Smooth muscle cell (in vitro differentiated cells): Measurements from ENCODE around the gene NPTN. TPM values are rescaled to one million over a fixed set of nuclear protein-coding genes. Genes with fewer than 3 reads are reported as not detected.

Experiments
- DNase-seq: peaks from one replicate; lab custom pipeline; 2025; ENCODE audit not compliant: unreplicated experiment; lab: John Stamatoyannopoulos, UW
- H2AFZ ChIP-seq: fragments of 200-600 bp; sonication (generic); 2 replicates; pipeline ENCODE4 v1.6.0; 2016; ENCODE audit warnings: antibody characterized with exemption, low read depth, mild to moderate bottlenecking
- H3F3A ChIP-seq: fragments of 200-600 bp; sonication (generic); 2 replicates; pipeline ENCODE4 v1.6.0; 2017; ENCODE audit warnings: antibody characterized with exemption, low read depth
- H3K27ac ChIP-seq: fragments of 200-600 bp; sonication (generic); 2 replicates; pipeline ENCODE4 v1.5.1; 2016; ENCODE audit warnings: low read depth, mild to moderate bottlenecking
- H3K27me3 ChIP-seq: fragments of 200-600 bp; sonication (generic); 2 replicates; pipeline ENCODE4 v1.6.1; 2016; ENCODE audit warnings: low read depth, mild to moderate bottlenecking
- H3K36me3 ChIP-seq: fragments of 200-600 bp; sonication (generic); 2 replicates; pipeline ENCODE4 v1.5.1; 2016; ENCODE audit warnings: low read depth
- H3K4me1 ChIP-seq: fragments of 200-600 bp; sonication (generic); 2 replicates; pipeline ENCODE4 v1.5.1; 2016; ENCODE audit warnings: low read depth
- H3K4me2 ChIP-seq: fragments of 200-600 bp; sonication (generic); 2 replicates; pipeline ENCODE4 v1.6.0; 2016; ENCODE audit warnings: mild to moderate bottlenecking
- H3K4me3 ChIP-seq: fragments of 200-600 bp; sonication (generic); 2 replicates; pipeline ENCODE4 v1.5.1; 2016; ENCODE audit warnings: mild to moderate bottlenecking
- H3K79me2 ChIP-seq: fragments of 200-600 bp; sonication (generic); 2 replicates; pipeline ENCODE4 v1.6.0; 2016; ENCODE audit warnings: low read depth, mild to moderate bottlenecking
- H3K9ac ChIP-seq: fragments of 200-600 bp; sonication (generic); 2 replicates; pipeline ENCODE4 v1.6.0; 2016; ENCODE audit warnings: low read depth
- H3K9me3 ChIP-seq: fragments of 200-600 bp; sonication (generic); replicated peaks from 2 replicates; pipeline ENCODE4 v1.5.1; 2016; ENCODE audit warnings: low read depth
- H4K20me1 ChIP-seq: fragments of 200-600 bp; sonication (generic); 2 replicates; pipeline ENCODE4 v1.6.0; 2016; ENCODE audit warnings: low read depth
- WGBS: methylation state at CpG from one replicate; pipeline ENCODE4 v1.1.7; 2016; ENCODE audit warnings: low lambda C conversion rate; 5-methylcytosine and 5-hydroxymethylcytosine counted together
- polyA plus RNA-seq: library from polyadenylated mRNA; unstranded; fragments of >200 nt; fragmentation: Nextera tagmentation; extraction: Ambion mirVana; gene quantifications from 2 replicates; pipeline ENCODE4 v1.2.1, GENCODE V29; 2016
- total RNA-seq: library from RNA; depleted of rRNA; stranded (reverse); fragments of >200 nt; gene quantifications from 2 replicates; pipeline ENCODE4 v1.2.3, GENCODE V29; 2014
- TF ChIP-seq, protein P1 (sequence below): fragments of 200-600 bp; sonication (generic); IDR thresholded peaks from 2 replicates; pipeline ENCODE4 v1.5.1; 2017; ENCODE audit warnings: borderline replicate concordance, mild to moderate bottlenecking, antibody characterized with exemption; ENCODE audit not compliant: insufficient read depth, poor library complexity, severe bottlenecking

Gene NPTN
- total and polyA plus RNA-seq, 2 experiments from 2014 or later, result 153 to 215 TPM

DNA sequence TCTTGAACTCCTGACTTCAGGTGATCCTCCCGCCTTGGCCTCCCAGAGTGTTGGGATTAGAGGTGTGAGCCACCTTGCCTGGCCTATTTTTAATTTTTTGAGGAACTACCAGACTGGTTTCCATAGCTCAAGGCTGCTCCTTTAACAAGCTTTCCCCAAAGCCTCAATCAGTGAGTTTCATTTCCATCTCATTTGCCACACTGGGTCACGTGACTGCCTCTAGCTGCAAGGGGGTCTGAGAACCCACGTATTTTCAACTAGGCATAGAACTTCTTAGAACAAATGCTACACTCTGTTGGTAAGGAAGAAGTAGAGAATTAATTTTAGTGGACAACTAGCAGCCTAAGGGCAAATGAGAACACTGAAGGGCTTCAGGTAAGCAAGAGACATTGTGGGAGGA lies 47.9 kb upstream of the NPTN start:
- no peaks in the 10 kb centered on the region for H3K9me3 ChIP-seq
- H3K4me3 ChIP-seq, result no peak overlapping the region
- WGBS, result 92% methylated on average over 3 of the region's 3 CpGs
- peaks cover 17% of the 10 kb centered on the region for H3K79me2 ChIP-seq
- no peaks in the 10 kb centered on the region for H3K27me3 ChIP-seq
- no peak overlapping the region for H2AFZ ChIP-seq
- no peak overlapping the region for H3K9ac ChIP-seq
- H4K20me1 ChIP-seq, result peaks cover 6% of the 10 kb centered on the region
- H3K27ac ChIP-seq, result no peak overlapping the region
- H3K4me2 ChIP-seq, result no peak overlapping the region
- TF ChIP-seq, protein P1, sequence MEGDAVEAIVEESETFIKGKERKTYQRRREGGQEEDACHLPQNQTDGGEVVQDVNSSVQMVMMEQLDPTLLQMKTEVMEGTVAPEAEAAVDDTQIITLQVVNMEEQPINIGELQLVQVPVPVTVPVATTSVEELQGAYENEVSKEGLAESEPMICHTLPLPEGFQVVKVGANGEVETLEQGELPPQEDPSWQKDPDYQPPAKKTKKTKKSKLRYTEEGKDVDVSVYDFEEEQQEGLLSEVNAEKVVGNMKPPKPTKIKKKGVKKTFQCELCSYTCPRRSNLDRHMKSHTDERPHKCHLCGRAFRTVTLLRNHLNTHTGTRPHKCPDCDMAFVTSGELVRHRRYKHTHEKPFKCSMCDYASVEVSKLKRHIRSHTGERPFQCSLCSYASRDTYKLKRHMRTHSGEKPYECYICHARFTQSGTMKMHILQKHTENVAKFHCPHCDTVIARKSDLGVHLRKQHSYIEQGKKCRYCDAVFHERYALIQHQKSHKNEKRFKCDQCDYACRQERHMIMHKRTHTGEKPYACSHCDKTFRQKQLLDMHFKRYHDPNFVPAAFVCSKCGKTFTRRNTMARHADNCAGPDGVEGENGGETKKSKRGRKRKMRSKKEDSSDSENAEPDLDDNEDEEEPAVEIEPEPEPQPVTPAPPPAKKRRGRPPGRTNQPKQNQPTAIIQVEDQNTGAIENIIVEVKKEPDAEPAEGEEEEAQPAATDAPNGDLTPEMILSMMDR, result no peak
- H3K36me3 ChIP-seq, result no peaks in the 10 kb centered on the region
- H3F3A ChIP-seq, result peaks cover 9% of the 10 kb centered on the region
- H3K4me1 ChIP-seq, result peaks cover 7% of the 10 kb centered on the region
- DNase-seq, result no peak

DNA sequence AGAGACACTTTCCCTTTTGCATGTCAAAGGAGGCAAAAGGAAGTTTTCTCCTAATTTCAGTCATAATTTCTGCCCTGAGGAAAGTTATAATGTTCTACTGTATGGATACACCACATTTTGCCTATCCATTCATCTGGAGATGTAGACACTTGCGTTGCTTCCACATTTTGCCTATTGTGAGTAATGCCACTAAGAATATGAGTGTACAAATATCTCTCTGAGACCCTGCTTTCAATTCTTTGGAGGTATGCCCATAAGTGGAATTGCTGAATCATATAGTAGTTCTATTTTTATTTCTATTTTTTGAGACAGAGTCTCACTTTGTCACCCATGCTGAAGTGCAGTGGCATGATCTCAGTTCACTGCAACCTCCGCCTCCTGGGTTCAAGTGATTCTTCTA lies 47.4 kb upstream of the NPTN start:
- Histone ChIP-seq H3K4me2 (no peak overlapping the region), H3K4me3 (no peak overlapping the region), H2AFZ (no peak overlapping the region), H3K79me2 (peaks cover 12% of the 10 kb centered on the region), H3K9ac (no peak overlapping the region), H3F3A (peaks cover 4% of the 10 kb centered on the region), H3K9me3 (no peaks in the 10 kb centered on the region), H3K36me3 (no peaks in the 10 kb centered on the region), H3K4me1 (peaks cover 2% of the 10 kb centered on the region), H4K20me1 (peaks cover 1% of the 10 kb centered on the region), H3K27me3 (no peaks in the 10 kb centered on the region), H3K27ac (no peak overlapping the region)
- no peak for DNase-seq
- 82% methylated on average over 2 of the region's 2 CpGs for WGBS
- TF ChIP-seq, protein P1, result no peak

DNA sequence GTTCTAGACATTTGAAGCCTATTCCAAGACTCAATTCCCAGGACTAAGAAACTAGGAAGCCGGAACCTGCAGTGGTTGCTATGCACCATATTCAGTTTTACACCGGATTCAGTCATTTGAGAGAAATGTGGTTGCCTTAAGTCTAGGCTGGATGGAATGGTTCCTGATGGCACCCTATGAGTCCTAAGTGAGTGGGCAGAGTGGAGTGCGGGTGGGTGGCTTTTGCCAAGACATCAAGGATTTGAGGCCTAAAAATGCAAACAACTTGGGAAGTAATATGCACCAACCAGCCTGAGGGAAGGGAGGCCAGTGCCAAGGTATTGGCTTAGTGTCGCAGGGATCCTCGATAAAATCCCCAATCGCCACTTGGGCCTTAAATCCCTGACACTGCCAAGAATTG lies 46.8 kb upstream of the NPTN start:
- DNase-seq, result no peak
- Histone ChIP-seq H3K9ac (no peak overlapping the region), H3K4me1 (no peaks in the 10 kb centered on the region), H3K9me3 (no peaks in the 10 kb centered on the region), H3K27me3 (no peaks in the 10 kb centered on the region), H3K4me3 (no peak overlapping the region), H3K36me3 (no peaks in the 10 kb centered on the region), H4K20me1 (no peaks in the 10 kb centered on the region), H3K4me2 (no peak overlapping the region), H3K79me2 (peaks cover 6% of the 10 kb centered on the region), H3F3A (peaks cover under 1% of the 10 kb centered on the region), H2AFZ (no peak overlapping the region), H3K27ac (no peak overlapping the region)
- WGBS, result 90% methylated on average over 6 of the region's 6 CpGs
- TF ChIP-seq, protein P1, result no peak

DNA sequence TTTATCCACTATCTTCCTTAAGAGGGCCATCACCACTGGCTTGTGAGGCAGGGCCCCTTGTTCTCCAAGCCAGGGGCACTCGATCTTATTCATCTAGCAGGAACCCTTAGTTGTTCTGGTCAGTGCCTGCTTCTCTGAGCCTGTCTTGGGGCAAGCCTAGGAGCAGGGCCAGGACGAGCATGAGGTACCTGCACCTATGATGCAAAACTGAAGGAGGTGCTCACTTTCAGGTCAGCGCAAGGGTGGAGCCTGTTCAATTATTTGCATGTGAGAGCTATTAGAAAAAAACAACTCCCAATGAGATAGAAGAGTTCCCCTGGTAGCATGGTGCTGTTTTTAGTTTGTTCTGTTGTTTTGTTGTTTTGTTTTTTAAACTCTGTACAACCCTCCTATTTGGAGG lies 46.0 kb upstream of the NPTN start:
- H3K9ac ChIP-seq, result no peak overlapping the region
- no peak for DNase-seq
- H3K36me3 ChIP-seq, result no peaks in the 10 kb centered on the region
- H3K4me2 ChIP-seq, result no peak overlapping the region
- H3K9me3 ChIP-seq, result no peaks in the 10 kb centered on the region
- no peak overlapping the region for H3K27ac ChIP-seq
- H3K4me1 ChIP-seq, result no peaks in the 10 kb centered on the region
- H3K79me2 ChIP-seq, result no peaks in the 10 kb centered on the region
- TF ChIP-seq, protein P1, result no peak
- H4K20me1 ChIP-seq, result no peaks in the 10 kb centered on the region
- H3F3A ChIP-seq, result no peaks in the 10 kb centered on the region
- 82% methylated on average over 3 of the region's 3 CpGs for WGBS
- H3K4me3 ChIP-seq, result no peak overlapping the region
- no peaks in the 10 kb centered on the region for H3K27me3 ChIP-seq
- H2AFZ ChIP-seq, result no peak overlapping the region
